HG02840 (cell line): ENCODE data around the gene USB1.
"Not testable (repeated sequence)": the region's sequence is repeated elsewhere in the genome, so short reads cannot be mapped to it uniquely, and the experiment has no call there.

Source experiments
- ATAC-seq: cut with Tn5 transposase; IDR thresholded peaks from one replicate; pipeline ENCODE4 v1.9.1; 2021; ENCODE audit warnings: mild to moderate bottlenecking, moderate library complexity, moderate number of reproducible peaks; ENCODE audit not compliant: unreplicated experiment, low FRiP score

The USB1 gene

DNA sequence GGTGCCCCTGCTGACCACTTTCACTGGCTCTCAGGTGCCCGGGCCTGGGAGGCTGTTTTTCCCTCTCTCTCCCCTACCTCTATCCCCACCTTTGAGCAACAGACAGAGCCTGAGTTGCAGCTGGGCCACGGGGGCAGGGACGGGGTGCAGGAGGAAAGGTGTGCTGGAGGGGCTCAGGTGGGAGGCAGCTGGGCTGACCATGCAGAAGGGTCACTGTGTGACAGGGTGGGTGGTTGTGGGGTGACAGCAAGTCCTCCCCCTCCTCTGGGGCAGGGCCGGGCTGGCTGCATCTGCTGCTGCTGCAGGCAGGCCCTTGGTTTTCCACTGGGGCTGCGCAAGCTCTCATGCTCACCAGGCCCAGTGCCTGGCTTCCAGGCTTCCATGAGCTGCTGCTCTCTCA is 7.3 kb upstream of the USB1 start:
- ATAC-seq: no peak

DNA sequence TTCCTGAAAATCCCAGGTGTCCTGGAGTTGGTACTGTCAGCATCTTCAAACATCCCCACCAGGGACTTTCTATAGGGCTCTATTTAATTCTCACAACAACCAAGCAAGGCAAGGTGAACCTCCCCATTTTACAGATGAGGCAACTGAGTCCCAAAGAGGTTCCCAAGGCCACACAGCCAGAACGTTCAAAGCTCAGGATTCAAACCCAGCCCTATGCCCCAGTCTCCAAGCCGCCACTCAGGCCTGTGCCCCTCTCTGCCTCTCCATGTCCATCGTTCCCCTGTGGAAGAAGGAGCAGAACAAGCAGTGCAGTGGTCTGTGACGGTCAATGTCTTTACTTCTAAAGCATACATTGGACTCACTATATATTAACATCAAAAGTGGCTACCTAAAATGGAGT is 6.8 kb upstream of the USB1 start:
- no peak for ATAC-seq

DNA sequence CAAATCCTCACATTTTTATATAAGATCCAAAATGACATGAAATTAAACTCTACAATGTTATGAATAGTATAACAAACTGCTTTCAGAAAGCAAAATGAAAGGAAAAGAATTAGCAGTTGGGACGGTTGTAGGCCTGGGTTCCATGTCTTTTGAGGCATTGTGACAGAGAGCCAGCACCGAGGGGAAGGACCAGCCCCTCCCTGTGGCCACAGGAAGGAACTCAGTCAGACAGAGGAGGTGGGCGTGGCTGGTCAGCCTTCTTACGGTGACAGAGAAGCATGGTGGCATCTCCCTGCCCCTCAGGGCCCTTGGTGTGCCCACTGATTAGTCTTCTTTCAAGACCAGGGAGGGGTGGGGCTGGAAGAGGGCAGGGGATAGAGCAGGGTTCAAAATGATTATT is 6.4 kb upstream of the USB1 start:
- no peak for ATAC-seq

GRCh38 chr16:57995721-57996405 is 5.3 kb upstream of the USB1 start:
- ATAC-seq: no peak

DNA sequence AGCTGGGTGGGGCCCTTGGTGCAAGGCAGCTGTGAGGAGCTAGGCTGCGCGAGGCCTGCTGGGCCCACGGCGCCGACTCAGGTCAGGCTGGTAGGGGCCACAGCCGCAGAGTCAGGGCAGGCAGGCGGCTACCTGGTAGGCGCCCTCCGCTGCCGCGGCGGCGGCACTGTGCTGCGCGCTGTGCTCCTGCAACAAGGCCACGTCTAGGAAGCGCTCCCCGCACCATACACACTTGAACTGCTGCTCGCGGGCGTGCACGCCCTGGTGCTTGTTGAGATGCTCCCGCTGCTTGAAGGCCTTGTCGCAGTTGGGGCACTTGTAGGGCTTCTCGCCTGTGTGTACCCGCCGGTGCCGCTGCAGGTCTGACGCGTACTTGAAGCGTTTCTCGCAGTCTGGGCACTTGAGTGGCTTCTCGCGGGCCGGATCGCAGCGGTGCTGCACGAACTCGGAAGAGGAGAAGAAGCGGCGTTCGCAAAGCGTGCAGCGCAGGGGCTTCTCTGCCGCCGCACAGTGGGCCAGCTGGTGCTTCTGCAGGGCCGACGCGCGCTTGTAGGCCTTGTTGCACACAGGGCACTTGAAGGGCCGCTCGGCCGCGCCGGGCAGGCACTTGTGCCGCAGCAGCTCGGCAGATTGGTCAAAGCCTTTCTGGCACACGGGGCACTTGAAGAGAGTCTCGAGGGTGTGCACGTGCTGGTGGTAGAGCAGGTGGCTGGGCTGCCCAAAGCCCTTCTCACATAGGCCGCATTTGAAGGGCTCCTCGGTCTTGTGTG is 4.6 kb upstream of the USB1 start:
- ATAC-seq: no peak

- no peak for ATAC-seq
These were observed 4.1 kb upstream of the USB1 start for GRCh38 chr16:57997176-57997527.

DNA sequence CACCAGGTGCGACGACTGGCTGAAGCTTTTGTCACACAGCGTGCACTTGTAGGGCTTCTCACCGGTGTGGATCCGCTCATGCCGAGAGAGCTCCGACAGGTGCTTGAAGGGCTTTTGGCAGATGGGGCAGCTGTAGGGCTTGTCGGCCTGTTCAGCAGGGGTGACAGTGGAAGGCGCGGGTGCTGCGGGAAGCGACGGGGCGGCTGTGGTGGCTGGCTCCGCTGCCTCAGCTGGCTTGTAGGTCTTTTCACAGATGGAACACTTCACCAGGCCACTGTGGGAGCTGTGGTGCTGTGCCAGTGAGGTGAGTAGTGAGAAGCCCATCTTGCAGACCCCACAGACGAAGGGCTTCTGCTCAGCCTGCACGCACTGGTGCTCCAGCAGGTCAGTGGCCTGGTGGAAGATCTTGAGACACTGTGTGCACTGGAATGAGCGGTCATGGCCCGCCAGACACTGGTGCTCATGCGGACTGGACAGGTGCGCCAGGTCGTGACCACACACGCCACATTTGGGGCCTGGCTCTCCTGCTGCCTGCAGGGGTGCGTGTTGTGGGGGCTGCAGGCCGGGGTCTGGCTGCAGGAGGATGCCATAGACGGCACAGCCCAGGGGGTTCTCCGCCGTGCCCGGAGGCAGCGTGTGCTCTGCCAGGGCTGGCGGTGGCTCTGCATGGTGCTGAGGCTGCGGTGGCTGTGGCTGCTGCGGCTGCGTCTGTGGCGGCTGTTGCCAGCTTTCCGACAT is 3.5 kb upstream of the USB1 start:
- no peak for ATAC-seq

GRCh38 chr16:57998486-57998885 is 2.7 kb upstream of the USB1 start:
- no peak for ATAC-seq

DNA sequence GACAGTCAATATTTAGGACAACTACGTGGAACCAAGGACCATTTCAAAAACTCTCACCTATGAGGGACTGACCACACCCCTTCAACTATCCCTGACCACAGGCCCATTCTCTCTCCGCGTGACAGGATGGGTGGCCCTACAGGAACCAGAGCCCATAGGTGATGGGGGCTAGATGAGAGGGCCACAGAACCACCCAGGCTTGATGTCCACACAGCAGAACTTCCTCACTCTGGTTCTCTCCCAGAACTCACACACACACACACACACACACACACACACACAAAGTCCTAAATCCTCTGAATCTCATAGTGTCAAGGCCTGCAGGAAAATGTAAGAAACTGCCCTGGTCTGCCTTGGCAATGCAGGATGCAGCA is 2.2 kb upstream of the USB1 start:
- ATAC-seq: no peak

DNA sequence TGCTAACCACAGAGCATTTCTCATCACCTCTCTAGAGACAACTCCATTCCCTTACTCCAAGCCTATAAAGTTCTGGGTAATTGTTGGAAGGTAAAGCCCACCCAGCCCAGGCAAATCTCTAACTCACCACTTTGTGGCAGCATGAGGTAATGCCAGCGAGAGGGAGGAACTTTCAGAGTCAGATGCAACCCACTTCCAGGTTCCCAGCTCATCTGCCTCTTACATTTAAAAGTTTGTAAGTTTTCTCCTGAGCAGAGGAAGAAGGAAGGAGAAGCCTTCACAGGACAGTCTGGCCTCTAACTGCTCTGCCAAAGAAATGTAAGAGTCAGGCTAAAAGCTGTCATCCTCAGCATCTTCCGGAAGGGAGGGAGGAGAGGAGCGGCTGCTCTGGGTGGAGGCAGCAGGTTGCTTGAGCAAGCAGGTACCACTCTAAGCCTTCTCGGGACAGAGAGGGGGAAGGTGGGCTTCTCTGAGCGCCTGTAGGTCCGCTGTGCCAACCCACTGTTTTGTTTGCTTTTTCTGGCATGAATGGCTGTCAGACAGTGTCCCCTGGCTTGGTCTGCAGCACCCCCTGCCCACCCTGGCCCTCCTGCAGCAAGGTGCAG is 1.7 kb upstream of the USB1 start:
- no peak for ATAC-seq

DNA sequence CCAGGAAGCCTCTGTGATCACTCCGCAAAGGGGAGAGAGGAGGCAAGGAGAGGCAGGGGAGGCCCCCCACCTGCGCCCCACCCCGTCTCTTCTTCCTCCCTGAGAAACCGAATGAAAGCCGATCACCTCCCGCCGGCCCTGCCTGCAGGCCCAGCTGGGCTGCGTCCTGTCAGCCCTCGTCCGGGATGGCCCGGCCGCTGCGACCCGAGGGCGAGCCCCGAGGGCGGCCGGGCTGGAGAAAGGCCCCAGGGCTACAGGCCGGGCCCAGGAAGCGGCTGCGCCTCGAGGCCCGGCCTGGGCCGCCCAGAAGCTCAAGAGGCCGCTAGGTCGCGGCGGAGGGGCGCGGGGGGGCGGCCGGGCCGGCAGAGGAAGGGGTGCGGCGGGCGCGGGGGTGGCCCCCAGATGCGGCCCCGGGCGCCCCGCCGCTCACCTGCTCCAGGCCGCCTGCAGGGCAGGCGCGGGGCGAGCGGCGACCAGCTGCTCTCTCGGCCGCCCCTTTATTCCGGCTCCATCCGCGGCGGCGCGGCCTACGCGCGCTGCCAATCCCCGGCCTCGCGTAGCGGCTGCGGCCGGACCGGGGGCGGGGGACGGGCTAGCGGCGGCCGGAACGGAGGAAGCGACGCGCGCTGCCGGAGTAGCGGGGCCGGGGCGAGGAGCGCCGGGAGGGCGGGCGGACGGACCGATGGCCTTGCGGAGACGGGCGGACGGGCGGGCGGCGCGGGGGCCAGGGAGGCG is 1.1 kb upstream of the USB1 start, which contains the start of gene ZNF319:
TSS of gene ZNF319 (minus strand) at position 702 of the 735 bp plus-strand sequence. CDS start 2,407 bp downstream, outside the sequence.
- peak; percentile 19 for ATAC-seq

- no peak for ATAC-seq
These were observed 691 bp downstream of the USB1 start for GRCh38 chr16:58001781-58002415.

DNA sequence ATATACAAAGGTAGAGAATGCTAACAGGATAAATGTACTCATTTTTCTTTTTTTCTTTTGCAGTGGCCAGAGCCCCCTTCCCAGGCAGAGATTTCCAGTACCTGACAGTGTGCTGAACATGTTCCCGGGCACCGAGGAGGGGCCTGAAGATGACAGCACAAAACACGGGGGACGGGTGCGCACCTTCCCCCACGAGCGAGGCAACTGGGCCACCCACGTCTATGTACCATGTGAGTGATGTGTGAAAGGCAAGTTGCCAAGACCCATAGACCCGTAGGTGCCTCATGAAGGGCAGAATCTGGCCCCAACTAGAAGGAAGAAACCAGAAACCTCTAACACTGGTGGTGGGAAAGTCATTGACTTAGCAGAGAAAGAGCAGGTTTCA is 1.2 kb downstream of the USB1 start:
- ATAC-seq: no peak

DNA sequence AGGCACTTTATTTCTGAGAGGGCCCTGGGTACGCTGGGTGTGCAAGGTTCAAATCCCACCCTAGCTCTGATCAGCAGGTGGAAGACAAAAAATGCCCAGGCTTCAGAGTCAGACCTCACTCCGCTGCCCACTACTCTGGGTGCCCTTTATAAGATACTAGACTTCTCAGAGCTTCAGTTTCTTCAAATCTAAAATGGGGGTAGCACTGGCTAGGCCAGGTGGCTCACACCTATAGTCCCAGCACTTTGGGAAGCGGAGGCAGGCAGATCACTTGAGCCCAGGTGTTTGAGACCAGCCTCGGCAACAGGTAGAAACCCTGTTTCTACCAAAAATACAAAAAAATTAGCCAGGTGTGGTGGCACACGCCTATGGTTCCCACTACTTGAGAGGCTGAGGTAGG is 1.7 kb downstream of the USB1 start:
- ATAC-seq: no peak

DNA sequence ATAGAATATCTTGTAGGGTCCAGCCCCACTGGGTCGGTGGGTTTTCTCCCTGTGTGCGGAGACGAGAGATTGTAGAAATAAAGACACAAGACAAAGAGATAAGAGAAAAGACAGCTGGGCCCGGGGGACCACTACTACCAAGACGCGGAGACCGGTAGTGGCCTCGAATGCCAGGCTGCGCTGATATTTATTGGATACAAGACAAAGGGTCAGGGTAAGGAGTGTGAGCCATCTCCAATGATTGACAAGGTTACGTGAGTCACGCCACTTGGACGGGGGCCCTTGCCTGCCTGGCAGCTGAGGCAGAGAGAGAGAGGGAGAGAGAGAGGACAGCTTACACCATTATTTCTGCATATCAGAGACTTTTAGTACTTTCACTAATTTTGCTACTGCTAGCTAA is 3.5 kb downstream of the USB1 start:
- not testable (repeated sequence) for ATAC-seq

- no peak for ATAC-seq
These were observed 8.7 kb downstream of the USB1 start for GRCh38 chr16:58009856-58010416.

- ATAC-seq: no peak
These were observed 9.7 kb downstream of the USB1 start for GRCh38 chr16:58010886-58011285.

DNA sequence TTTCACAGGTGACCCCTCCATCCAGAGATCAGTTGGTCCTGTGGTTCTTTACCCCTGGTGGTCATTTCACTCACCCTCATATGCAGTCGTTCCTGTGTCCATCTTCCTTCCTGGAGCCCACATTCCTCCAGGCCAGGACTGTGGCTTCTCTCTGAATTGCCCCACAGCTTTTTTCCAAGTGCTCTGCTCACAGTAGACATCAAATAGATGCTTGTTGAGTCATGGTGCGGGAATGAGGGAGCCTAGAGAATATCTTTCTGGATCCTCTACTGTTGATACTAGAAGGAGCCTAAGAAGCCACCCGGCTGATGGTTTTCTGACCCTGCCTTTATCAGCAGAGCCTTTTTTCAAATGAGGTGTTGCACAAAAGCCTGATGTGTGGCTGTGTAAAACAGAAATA is 10.4 kb downstream of the USB1 start:
- ATAC-seq: no peak

DNA sequence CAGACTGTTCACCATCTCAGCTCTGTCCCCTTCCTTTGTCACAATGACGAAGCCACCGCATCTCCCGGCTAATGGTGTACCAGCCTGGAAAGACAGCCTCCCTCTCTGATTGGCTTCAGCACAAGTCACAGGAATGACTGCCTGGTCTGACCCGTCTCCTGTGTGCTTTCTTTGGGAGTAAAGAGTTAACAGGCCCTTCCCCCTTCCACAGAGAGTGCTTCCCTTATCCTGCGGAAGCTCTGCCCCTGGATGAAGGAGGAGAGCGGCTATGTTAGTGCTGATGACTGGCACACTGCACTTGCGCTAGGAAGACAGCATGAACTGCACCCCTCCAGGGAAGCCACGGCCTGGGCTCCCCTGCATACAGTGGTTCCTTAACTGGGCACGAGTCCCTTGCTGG is 11.3 kb downstream of the USB1 start:
- no peak for ATAC-seq
